CD4-positive, alpha-beta T cell treated with Interleukin-10 for 1 hour (primary cell): ENCODE results near the gene GAB2.

Experiments used
- DNase-seq: peaks from one replicate; pipeline ENCODE4 v3.0.0-alpha.2; 2020

Gene GAB2

GRCh38 chr11:78338138-78338537 is 79.5 kb downstream of the GAB2 start:
- DNase-seq: no peak

- no peak for DNase-seq
Measured at GRCh38 chr11:78337554-78337924, 80.1 kb downstream of the GAB2 start.

- no peak for DNase-seq
Measured at GRCh38 chr11:78336877-78337553, 80.6 kb downstream of the GAB2 start.

- DNase-seq: no peak
Measured at GRCh38 chr11:78334109-78334508, 83.5 kb downstream of the GAB2 start.

GRCh38 chr11:78332872-78333271 is 84.7 kb downstream of the GAB2 start:
- DNase-seq: no peak

GRCh38 chr11:78332174-78332866 is 85.3 kb downstream of the GAB2 start:
- DNase-seq: no peak

GRCh38 chr11:78331711-78332110 is 85.9 kb downstream of the GAB2 start:
- no peak for DNase-seq

- no peak for DNase-seq
Measured at GRCh38 chr11:78330361-78330760, 87.3 kb downstream of the GAB2 start.

- no peak for DNase-seq
Measured at GRCh38 chr11:78327945-78328344, 89.7 kb downstream of the GAB2 start.

GRCh38 chr11:78325274-78325781 is 92.3 kb downstream of the GAB2 start:
- peak; percentile 35 for DNase-seq

GRCh38 chr11:78323363-78323762 is 94.3 kb downstream of the GAB2 start:
- DNase-seq: no peak

- no peak for DNase-seq
Measured at GRCh38 chr11:78319453-78319955, 98.1 kb downstream of the GAB2 start.

- no peak for DNase-seq
Measured at GRCh38 chr11:78318321-78319114, 99.1 kb downstream of the GAB2 start.

GRCh38 chr11:78315724-78316123 is 101.9 kb downstream of the GAB2 start:
- DNase-seq: no peak

- no peak for DNase-seq
Measured at GRCh38 chr11:78314762-78315161, 102.9 kb downstream of the GAB2 start.

- no peak for DNase-seq
Measured at GRCh38 chr11:78313898-78314297, 103.7 kb downstream of the GAB2 start.

- DNase-seq: no peak
Measured at GRCh38 chr11:78313181-78313795, 104.3 kb downstream of the GAB2 start.

- DNase-seq: no peak
Measured at GRCh38 chr11:78312712-78313111, 104.9 kb downstream of the GAB2 start.

GRCh38 chr11:78311702-78312371 is 105.8 kb downstream of the GAB2 start:
- no peak for DNase-seq

GRCh38 chr11:78310500-78310909 is 107.1 kb downstream of the GAB2 start:
- no peak for DNase-seq

- no peak for DNase-seq
Measured at GRCh38 chr11:78304201-78304600, 113.4 kb downstream of the GAB2 start.

GRCh38 chr11:78300108-78300839 is 117.3 kb downstream of the GAB2 start:
- DNase-seq: no peak
